Measurements from ENCODE around the gene APBA2.
A peak's percentile ranks its signal among the peaks of the same experiment; 100 is the strongest.

APBA2 gene

GRCh38 chr15:29089731-29090616 is 204.2 kb downstream of the APBA2 start:
- H3F3A ChIP-seq (ENCODE audit: insufficient read depth, low read length): no peaks in the 10 kb centered on the region

GRCh38 chr15:29090617-29091466 is 205.1 kb downstream of the APBA2 start:
- H4K20me1 ChIP-seq (ENCODE audit: insufficient read depth, low read length): no peaks in the 10 kb centered on the region
- H3K36me3 ChIP-seq (replicated peaks; ENCODE audit: insufficient read depth, low read length): no peaks in the 10 kb centered on the region
- no peaks in the 10 kb centered on the region for H3K79me2 ChIP-seq (ENCODE audit: low read length)
- no peaks in the 10 kb centered on the region for H3K4me1 ChIP-seq (ENCODE audit: low read length)
- no peaks in the 10 kb centered on the region for H3F3A ChIP-seq (ENCODE audit: insufficient read depth, low read length)
- TF ChIP-seq EZH2 (optimal IDR thresholded peaks at IDR 0.05; ENCODE audit: low read depth, low read length): no peak
- TF ChIP-seq EZH2phosphoT487 (IDR thresholded peaks at IDR 0.05; ENCODE audit: low read length): no peak
- peak; percentile 53 for TF ChIP-seq CTCF (IDR thresholded peaks at IDR 0.05; ENCODE audit: low read length)
- H3K4me2 ChIP-seq (ENCODE audit: low read depth, low read length): no peak overlapping the region
- H3K4me3 ChIP-seq (ENCODE audit: low read length): no peak overlapping the region
- no peak overlapping the region for H3K27ac ChIP-seq (ENCODE audit: low read length)
- no peaks in the 10 kb centered on the region for H3K9me2 ChIP-seq (replicated peaks; ENCODE audit: insufficient read depth, low read length)
- H3K9ac ChIP-seq (ENCODE audit: low read length): no peak overlapping the region
- no peaks in the 10 kb centered on the region for H3K27me3 ChIP-seq (replicated peaks; ENCODE audit: insufficient read depth, low read length)
- no peaks in the 10 kb centered on the region for H3K9me3 ChIP-seq (replicated peaks; ENCODE audit: insufficient read depth, low read length)
- DNase-seq: no peak
- H2AFZ ChIP-seq (ENCODE audit: low read length): no peak overlapping the region

More at GRCh38 chr15:29089731-29090616, 204.2 kb downstream of the APBA2 start:
- no peaks in the 10 kb centered on the region for H3K27me3 ChIP-seq (replicated peaks; ENCODE audit: insufficient read depth, low read length)
- no peak overlapping the region for H3K9ac ChIP-seq (ENCODE audit: low read length)
- no peaks in the 10 kb centered on the region for H3K79me2 ChIP-seq (ENCODE audit: low read length)
- no peaks in the 10 kb centered on the region for H3K9me3 ChIP-seq (replicated peaks; ENCODE audit: insufficient read depth, low read length)
- no peak for DNase-seq
- H3K27ac ChIP-seq (ENCODE audit: low read length): no peak overlapping the region
- no peak for TF ChIP-seq EZH2 (optimal IDR thresholded peaks at IDR 0.05; ENCODE audit: low read depth, low read length)
- no peak for TF ChIP-seq EZH2phosphoT487 (IDR thresholded peaks at IDR 0.05; ENCODE audit: low read length)
- TF ChIP-seq CTCF (IDR thresholded peaks at IDR 0.05; ENCODE audit: low read length): no peak
- no peaks in the 10 kb centered on the region for H4K20me1 ChIP-seq (ENCODE audit: insufficient read depth, low read length)
- H3K4me2 ChIP-seq (ENCODE audit: low read depth, low read length): no peak overlapping the region
- no peaks in the 10 kb centered on the region for H3K36me3 ChIP-seq (replicated peaks; ENCODE audit: insufficient read depth, low read length)
- H2AFZ ChIP-seq (ENCODE audit: low read length): no peak overlapping the region
- no peak overlapping the region for H3K4me3 ChIP-seq (ENCODE audit: low read length)
- H3K9me2 ChIP-seq (replicated peaks; ENCODE audit: insufficient read depth, low read length): no peaks in the 10 kb centered on the region
- H3K4me1 ChIP-seq (ENCODE audit: low read length): no peaks in the 10 kb centered on the region

- Histone ChIP-seq H3K9me2 (replicated peaks; ENCODE audit: insufficient read depth, low read length) (no peaks in the 10 kb centered on the region), H3K4me2 (ENCODE audit: low read depth, low read length) (no peak overlapping the region), H3K4me3 (ENCODE audit: low read length) (no peak overlapping the region), H3K9me3 (replicated peaks; ENCODE audit: insufficient read depth, low read length) (no peaks in the 10 kb centered on the region), H4K20me1 (ENCODE audit: insufficient read depth, low read length) (no peaks in the 10 kb centered on the region), H2AFZ (ENCODE audit: low read length) (no peak overlapping the region), H3K27me3 (replicated peaks; ENCODE audit: insufficient read depth, low read length) (no peaks in the 10 kb centered on the region), H3K9ac (ENCODE audit: low read length) (no peak overlapping the region), H3K27ac (ENCODE audit: low read length) (no peak overlapping the region), H3F3A (ENCODE audit: insufficient read depth, low read length) (no peaks in the 10 kb centered on the region), H3K79me2 (ENCODE audit: low read length) (no peaks in the 10 kb centered on the region), H3K36me3 (replicated peaks; ENCODE audit: insufficient read depth, low read length) (no peaks in the 10 kb centered on the region), H3K4me1 (ENCODE audit: low read length) (no peaks in the 10 kb centered on the region)
- TF ChIP-seq CTCF (IDR thresholded peaks at IDR 0.05; ENCODE audit: low read length): no peak
- TF ChIP-seq EZH2phosphoT487 (IDR thresholded peaks at IDR 0.05; ENCODE audit: low read length): no peak
- no peak for TF ChIP-seq EZH2 (optimal IDR thresholded peaks at IDR 0.05; ENCODE audit: low read depth, low read length)
- DNase-seq: no peak
Observed at GRCh38 chr15:29091666-29092065, 205.9 kb downstream of the APBA2 start.

All from MM.1S (cell line).